Measurements from ENCODE around the gene FPR3.
"Not testable (repeated sequence)": the region's sequence is repeated elsewhere in the genome, so short reads cannot be mapped to it uniquely, and the experiment has no call there.

Gene FPR3

DNA sequence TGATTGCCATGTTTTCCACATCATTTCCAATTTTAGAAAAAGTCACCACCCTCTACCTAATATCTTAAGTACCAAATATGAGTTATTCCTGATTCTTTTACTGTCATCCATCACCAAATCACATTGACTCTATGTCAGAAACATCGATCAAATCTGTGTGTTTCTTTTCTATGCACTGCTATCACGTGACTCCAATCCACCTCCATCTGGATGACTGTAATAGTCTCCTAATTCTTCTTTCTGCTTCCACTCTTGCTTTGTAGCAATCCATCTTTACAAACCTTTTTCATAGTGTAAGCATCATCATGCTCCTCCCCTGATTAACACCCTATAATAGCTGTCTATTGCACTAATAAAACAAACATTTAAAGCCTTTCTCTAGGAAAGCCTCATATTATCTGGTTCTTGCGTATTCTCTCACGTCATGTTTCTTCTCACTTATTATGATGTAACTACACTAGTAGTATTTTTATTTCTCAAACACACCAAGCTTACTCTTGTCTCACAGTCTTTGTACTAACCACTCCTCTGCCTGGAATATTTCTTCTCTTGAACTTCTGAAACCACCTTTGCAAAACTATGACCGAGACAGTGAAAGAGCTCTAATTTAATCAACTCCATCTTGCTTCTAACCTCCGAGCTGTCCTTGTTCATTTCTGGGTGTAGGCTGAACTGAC lies 10.7 kb upstream of the FPR3 start:
- no peak for DNase-seq

DNA sequence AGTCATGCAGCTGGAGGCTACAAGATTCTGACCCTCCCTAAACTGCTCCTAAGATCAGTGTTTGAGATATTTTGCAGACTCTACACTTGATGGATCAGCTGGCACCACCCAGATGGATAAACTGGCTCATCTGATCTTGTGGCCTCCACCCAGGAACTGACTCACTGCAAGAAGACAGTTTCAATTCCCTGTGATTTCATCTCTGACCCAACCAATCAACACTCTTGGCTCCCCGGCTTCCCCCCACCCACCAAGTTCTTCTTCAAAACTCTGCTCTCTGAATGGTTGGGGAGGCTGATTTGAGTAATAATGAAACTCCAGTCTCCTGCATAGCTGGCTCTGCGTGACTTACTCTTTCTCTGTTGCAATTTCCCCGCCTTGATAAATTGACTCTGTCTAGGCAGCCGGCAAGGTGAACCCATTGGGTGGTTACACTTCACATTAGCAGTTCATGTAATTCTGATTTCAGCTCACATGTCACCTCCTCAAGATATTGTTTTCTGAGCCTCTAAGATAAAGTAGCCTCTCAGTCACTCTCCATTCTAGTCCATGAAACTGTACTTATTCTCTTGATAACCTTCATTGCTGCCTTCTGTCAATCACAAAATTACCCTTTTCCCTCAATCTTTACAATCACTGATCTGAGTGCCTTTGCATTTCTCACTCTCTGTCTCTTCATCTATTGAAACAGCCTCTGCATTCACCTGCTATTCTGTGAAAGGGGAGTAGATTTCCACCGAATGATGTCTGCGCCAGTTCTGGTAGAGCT lies 9.9 kb upstream of the FPR3 start:
- DNase-seq, result no peak

DNA sequence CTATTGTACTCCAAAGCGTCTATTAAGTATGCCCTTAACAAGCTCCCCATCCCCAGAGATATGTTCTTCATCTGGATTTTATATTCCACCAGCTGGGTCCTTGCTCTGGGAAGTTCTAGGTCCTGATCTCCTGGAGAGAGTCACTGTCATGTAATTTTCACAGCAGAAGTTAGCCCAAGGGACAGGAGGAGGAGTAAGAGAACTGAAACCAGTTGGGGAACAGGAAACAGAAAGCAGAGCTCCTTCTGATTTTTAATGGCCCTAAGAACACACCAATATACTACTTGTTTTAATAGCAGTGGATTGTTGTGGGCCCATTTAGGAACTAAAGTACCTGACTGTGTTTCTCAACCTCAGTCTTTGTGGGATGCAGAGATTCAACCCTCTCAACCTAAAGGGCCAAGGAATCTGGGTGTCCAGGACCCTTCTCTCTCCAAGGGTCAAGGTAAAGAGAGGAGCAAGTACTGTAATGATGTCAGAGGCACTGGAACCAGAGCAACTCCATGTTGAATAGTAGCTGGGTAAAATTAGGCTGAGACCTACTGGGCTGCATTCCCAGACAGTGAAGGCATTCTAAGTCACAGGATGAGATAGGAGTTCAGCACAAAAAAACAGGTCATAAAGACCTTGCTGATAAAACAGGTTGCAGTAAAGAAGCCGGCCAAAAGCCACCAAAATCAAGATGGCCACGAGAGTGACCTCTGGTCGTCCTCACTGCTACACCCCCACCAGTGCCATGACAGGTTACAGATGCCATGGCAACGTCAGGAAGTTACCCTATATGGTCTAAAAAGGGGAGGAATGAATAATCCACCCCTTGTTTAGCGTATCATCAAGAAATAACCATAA lies 8.1 kb upstream of the FPR3 start:
- no peak for DNase-seq

DNA sequence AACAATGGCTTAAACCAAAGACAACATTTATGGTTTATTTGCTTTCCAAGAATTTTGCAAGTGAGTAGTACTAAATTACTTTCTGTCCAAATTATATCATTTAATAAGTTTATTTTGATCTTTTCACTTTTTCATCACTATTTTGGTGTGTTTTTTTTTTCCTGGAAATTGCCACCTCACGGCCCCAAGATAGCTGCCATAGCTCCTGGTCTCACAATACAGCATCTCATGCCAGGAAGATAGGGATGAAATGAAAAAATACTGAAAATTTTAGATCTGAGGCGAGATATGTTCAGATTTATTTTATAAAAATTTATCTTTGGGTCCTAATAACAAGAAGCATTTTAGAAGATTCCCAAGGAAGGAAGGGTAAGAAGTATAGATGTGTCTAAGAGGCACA lies 6.9 kb upstream of the FPR3 start:
- no peak for DNase-seq

DNA sequence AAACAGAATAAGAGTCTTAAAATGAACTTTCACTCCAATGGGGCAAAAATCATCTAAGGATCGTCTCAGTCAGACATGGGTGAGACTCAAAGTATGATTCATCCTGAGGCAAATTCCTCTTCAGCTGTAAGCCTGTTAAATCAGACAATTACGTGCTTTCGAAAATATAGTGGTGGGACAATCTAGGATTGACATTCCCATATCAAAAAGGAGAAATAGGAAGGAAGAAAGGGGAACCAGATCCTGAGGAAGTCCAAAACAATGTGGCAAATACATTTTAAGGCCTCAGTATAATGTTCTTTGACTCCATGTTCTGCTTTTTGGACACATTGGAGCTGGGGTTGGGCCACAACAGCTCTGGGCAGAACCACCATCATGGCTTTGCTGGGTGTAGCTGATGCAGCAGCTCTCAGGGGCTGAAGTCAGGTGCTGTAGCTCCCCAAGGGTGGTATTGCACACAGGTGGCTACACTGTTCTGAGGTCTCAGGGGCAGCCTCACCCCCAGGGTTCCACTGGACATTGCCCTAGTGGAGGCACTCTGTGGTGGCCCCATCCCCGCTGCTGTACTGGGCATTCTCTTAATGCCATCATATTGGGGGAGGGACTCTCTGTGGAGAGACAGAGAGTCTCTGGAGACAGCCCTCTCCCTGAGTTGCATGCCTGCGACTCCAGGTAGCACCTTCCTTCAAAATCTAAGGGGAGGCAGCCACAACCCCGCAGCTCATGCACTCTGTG lies 5.7 kb upstream of the FPR3 start:
- no peak for DNase-seq

DNA sequence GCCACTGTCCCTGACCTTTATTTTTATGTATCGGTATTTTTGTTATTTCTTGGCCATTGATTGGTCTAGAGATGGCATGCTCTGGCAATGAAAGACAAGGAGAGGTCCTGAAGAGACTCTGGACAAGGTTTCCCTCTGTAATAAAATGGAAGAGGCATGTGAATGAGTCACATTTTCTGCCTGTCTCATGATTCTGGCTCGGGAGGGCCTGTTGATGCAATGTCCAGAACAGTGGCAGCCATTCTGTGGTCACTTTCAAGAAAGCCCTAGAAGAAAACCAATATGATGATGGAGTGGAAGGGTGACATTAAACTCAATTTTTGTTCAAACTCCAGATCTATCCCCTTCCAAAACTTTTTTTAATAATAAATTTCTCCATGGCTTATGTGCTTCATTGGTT lies 2.0 kb upstream of the FPR3 start:
- no peak for DNase-seq

DNA sequence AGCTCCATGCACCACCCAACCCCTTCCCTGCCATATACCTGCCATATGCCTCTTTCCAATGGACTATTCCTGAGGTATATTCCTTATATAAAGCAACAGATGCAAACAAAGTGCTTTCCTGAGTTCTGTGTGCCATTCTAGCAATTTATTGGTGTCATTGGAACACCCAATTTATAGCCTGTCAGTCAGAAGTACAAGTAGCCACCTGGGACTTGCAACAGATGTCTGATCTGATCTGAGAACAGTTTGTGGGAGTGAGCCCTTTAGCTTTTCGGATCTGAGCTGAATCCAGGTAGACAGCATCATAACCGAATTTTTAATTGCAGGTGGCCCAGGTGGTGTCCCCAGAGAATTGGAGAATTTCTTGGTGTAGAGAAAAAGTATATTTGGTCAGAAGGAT lies 963 bp upstream of the FPR3 start:
- DNase-seq, result no peak

DNA sequence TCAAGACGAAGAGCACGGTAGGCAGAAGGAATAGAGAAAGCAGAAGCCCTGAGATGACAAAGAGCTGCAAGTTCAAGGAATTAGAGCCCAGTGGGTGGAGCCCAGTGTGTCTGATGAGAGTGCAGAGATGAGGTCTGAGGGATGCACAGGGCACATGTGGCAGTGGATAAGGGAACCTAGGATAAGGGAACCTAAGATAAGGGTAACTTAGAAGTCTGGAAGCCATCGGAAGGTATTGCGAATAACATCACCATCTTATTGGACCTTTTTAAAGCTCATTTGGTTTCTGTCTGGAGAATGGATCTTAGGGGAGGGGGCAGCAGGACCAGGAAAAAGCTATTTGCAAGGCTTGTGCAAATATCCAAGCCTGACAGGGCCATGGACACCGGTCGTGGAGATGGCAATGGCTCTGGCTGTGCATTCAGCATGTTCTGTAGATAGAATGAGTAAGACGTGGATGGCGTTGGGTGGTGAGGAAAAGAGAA lies 1.3 kb downstream of the FPR3 start:
- DNase-seq, result no peak

DNA sequence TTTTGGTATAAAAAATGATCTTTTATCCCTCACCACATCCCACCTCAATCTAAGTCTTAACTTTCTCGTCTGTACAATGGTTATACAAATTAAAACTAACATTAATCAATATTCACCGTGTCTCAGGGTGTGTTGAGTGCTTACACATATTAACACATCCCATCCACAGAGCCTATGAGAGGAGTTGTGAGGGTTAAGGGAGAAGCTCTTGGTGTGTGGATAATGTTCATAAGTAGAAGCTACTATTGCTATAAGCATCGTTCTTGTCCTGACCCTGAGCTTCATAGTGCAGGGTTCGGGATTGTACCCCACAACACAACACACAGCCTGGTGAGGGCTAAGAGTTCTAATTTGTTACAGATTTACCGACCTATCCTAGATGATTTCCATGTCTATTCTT lies 2.5 kb downstream of the FPR3 start:
- no peak for DNase-seq

DNA sequence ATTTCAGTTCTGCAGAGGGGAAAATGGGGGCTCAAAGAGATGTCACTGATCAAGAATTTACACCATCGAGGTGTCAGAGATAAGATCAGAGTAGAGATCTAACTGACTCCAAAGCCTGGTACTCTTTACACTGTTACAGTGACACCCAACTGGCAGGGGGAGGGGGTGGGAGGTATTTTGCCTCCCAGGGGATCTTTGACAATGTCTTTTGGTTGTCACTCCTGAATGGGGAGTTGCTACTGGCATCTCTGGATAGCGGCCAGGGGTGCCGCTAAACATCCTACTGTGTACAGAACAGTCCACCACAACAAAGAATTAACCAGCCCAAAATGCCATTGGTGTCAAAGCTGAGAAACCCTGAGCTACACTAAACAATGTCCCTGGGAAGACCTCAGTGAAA lies 3.1 kb downstream of the FPR3 start:
- DNase-seq, result no peak

DNA sequence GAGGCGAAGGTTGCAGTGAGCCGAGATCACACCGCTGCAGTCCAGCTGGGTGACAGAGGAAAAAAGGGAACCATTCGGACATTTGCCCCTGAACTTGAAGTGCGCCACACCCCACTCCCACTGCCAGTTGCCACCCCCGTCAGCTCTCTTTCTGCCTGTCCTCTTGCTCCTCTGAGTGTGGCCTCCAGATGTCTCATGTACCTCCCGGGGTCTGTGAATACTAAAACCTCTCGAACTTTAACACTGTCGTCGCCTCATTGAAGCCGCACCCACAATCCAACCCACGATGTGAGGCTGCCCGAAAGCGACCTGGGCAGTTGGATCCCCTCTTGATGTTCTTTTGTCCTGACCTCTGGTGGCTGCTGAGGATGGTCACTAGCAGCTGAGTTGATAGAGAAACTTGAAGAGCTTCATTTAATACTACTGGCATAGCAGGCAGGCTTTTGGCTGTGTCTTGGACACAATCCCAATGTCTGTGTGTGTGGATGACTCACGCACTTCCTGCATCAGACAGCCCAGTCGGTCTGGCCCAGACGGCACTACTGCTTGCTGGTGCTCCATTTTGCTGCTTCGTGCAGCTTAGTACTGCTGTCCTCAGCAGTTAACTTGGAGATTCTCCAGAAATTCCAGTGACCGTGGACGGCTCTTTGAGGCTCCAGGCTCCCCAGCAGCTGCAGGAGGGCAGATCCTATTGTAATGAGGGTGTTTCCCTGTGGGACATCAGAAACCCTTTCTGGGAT lies 4.2 kb downstream of the FPR3 start:
- peak; percentile 69 for DNase-seq

DNA sequence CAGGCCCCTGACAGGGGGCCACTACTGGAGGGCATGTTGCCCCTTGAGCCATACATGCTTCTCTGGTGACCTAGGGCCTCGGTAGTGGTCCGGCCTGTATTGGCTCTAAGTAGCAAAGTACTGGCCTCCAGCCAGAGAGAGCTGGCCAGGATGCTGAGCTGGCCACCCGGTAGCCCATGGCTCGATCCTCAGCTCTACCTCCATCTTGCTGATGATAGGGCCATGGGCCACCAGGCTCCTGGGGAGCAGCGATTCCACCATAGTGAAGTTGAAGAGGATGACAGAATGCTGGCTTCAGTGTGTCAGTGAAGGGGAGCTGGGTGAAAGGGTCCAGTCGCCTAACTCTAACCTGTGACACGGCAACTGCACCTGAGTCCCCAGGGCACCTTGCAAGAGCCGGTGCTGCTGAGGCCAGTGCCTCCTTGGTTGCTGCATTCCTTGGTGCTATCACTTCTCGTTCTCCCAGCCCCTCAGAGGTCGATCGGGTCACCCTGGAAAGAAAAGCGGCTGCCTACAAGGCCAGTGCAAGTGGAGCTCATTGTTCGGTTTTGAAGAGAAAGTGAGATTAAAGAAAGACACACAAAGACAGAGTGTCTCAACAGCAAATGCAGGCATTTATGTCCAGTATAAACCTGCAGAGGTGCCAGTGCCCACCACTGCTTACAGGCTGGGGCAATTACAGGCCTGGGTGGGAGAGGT lies 5.0 kb downstream of the FPR3 start:
- no peak for DNase-seq

DNA sequence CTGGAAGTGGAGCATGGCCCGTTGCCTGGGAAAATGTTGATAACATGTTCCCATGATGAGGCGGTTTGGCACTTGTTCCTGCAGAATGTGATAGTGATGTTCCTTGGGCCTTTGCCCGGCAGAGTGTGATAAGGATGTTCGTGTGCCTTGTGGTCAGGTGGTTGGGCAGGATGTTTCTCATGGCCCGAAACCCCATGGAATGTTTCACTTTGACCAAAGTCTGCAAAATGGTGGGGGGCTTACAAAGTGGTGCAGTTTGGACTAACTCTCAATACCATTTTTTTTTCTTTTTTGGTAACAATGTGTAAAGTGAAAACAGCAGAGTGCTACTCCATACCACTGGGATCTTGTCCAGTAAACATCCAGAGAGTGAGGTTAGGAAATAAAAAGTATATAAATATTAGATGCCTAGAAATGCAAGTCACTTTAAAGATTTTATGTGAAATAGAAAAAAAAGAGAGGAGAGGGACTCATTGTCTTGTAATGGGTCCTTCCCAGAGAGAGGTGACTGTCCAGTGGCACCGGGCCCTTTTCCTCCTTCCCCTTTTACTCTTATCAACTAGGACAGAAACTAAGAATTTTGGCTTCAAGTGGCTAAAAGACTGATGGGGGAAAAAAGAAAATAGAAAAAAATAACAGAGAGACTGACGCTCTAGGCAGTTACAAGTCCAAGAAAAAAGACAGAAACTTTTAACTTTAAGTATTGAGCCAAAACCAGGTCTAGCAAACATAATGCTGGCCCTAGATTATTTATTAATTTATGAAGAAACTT lies 5.7 kb downstream of the FPR3 start:
- no peak for DNase-seq

DNA sequence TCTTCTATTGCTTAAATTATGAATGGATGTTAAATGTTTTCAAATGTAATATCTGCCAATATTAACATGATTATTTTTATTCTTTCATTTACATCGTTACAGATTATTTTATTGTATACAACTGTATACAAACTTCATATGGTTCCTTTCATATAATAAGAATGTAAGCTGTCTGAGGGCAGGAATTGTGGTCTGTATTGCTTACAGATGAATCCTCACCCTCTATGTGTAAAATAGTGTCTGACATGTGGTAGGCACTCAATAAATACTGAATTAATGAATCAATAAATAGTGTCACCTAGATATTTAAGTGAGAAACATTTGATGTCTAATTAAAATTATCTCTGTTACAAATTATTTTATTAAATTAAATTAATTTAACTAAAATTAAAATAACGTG lies 7.8 kb downstream of the FPR3 start:
- no peak for DNase-seq

DNA sequence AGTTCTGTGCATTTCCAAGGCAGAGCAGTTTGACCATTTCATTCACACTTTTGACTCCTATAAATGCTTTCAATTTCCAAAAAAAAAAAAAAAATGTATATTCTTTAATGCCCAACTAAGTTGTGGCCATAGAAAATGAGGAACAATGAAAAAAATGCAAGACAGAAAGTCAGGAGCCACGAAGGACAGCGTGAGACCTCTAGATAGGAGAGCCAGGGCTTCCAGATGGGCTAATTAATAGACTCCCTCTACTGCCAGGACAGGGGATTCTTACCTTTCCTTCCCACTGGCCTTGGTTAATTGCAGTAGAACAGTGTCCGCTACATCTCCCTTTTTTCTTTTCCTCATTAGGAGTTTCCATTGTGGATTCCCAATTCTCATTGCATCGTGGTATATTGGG lies 8.6 kb downstream of the FPR3 start:
- no peak for DNase-seq

DNA sequence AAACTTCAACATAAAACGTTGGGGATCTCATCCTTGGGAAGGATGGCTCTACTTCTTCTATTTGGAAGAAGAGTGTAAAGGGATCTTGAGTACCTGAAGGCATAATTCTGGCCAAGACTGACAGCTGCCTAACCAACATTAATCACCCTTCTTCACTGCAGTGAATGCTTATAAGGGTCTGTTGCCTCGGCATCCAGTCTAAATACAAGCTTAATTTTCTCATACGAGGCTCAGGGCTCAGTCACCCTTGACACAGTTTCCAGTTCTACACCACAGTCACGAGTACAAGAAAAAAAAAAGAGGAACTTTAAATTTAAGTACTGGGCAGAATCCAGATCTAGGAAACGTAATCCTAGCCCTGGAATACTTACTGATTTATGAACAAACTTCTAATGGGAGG lies 9.0 kb downstream of the FPR3 start:
- DNase-seq, result no peak

DNA sequence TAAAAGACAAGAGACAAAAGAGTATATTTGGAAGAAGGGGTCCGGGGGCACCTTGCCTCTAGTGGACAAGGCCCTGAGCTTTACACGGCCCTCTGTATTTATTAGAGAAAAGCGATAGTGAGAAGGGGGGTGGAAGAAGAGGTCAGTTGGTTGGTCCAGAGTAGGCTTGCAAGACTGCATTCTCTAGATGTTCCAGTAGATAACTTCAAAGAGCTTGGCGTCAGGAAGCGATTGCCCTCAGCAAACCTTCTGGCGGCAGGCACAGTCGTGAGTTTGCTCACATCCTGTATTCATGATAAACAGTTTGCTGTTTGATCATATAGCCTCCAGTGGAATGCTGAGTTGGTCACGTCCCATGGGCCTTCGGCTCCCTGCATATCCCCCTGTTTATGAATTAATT lies 9.8 kb downstream of the FPR3 start:
- not testable (repeated sequence) for DNase-seq

DNA sequence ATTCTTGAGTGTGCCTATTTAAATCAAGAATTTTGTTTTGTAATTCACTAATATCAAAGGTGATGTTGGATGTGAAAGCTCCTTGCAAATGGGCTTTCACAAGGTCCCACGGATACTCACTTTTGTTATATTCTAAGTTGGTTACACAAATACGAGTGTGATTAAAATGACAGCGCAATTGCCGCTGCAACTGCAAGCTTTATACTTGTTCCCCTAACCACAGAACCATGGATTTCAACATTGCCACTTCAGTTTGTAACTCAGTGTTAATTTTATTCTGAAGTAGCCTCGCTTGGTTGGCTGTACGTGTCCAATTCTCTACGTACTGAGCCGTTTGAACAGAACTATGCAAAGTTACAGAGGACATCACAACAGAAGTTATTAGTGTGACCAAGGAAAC lies 10.4 kb downstream of the FPR3 start:
- not testable (repeated sequence) for DNase-seq

DNA sequence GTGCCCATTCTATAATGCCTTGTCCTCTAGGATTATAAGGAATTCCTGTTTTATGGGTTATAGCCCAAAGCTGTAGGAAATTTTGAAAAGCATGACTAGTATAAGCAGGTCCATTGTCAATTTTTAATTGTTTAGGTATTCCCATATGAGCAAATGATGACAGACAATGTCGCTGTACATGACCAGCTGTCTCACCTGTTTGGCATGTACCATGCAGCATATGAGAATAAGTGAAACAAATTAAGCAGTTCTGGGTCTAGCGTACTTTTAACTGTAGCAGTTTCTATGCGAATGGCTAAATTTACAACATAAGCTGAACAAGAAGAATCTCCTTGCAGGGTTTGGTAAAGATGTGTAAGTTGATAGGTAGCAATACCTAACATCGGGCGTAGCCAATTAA lies 11.6 kb downstream of the FPR3 start:
- not testable (repeated sequence) for DNase-seq

DNA sequence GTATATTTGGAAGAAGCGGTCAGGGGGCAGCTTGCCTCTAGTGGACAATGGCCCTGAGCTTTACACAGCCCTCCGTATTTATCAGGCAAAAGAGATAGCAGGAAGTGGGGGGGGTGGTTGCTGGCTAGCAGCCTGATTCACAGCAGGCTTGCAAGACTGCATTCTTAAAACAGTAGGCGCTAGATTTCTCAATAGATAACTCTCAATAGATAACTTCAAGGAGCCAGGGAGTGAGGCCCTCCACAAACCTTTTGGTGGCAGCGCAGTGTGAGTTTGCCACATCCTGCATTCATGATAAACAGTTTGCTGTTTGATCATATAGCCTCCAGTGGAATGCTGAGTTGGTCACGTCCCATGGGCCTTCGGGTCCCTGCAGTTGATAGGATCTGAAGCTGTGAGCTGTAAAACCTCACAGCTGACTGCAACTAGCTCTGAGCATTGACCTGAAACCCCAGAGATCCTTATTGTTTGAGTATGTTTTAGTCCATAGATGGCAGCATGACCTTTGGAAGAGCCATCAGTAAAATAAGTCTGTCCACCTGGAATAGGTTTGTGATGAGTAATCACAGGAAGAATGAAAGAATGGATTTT lies 12.2 kb downstream of the FPR3 start:
- no peak for DNase-seq

All from amniotic stem cell (primary cell).